Adrenal gland (tissue), 12 donors: ENCODE data around the gene CARD10. TPM values are rescaled to one million over a fixed set of nuclear protein-coding genes. Genes with fewer than 3 reads are reported as not detected.

Experiments
- DNase-seq, 7 donors: peaks; one replicate each; pipeline ENCODE4 v3.0.0-alpha.2; 2019 to 2020
- H3K27ac ChIP-seq, 5 donors: fragments of 200-600 bp; sonication (generic) in 4 of 5; 1 replicate in 3 of 5; 2 replicates in 2 of 5; pipeline versions ENCODE4 v1.5.1 to v1.8.0; 2016 to 2020; ENCODE audit warnings: mild to moderate bottlenecking in 1 of 5
- H3K27me3 ChIP-seq: fragments of 200-600 bp; 2 replicates; pipeline ENCODE4 v1.8.0; 2021
- H3K36me3 ChIP-seq, 2 donors: fragments of 200-600 bp; replicated peaks in 1 of 2; 1 replicate in 1 of 2; 2 replicates in 1 of 2; pipeline versions ENCODE4 v1.5.1 to v1.8.0; 2018 to 2022
- H3K4me1 ChIP-seq, 2 donors: fragments of 200-600 bp; replicated peaks in 1 of 2; 1 replicate in 1 of 2; 2 replicates in 1 of 2; pipeline versions ENCODE4 v1.5.1 to v1.8.0; 2018 to 2021
- H3K4me3 ChIP-seq, 4 donors: fragments of 200-600 bp; sonication (generic) in 3 of 4; one replicate each; pipeline ENCODE4 v1.5.1; 2016 to 2018
- H3K9me3 ChIP-seq, 3 donors: fragments of 200-600 bp; sonication (generic) in 1 of 3; replicated peaks in 1 of 3; 1 replicate in 2 of 3; 2 replicates in 1 of 3; pipeline versions ENCODE4 v1.5.1 to v1.8.0; 2016 to 2021
- POLR2A ChIP-seq, 2 donors: fragments of 450-650 bp; IDR thresholded peaks; one replicate each; pipeline ENCODE4 v1.6.1; 2017; ENCODE audit warnings: antibody characterized with exemption in 2 of 2, mild to moderate bottlenecking in 2 of 2, moderate library complexity in 1 of 2
- WGBS, 4 donors: extraction: QIAGEN DNeasy Blood & Tissue Kit in 2 of 4; methylation state at CpG; one replicate each; pipeline versions ENCODE4 v1.1.5 to v1.1.7; 2013 to 2017; 5-methylcytosine and 5-hydroxymethylcytosine counted together
- intact Hi-C, 2 donors: fragments of 100-400 bp; cut with DNase I; formaldehyde crosslinking; loops; one replicate each; pipeline versions ENCODE4 v1.14.1 to v1.15.0; 2022 to 2023
- polyA plus RNA-seq, 3 donors: library from polyadenylated mRNA; stranded (reverse); fragments of 200-250 nt in 2 of 3; fragments of 350-450 nt in 1 of 3; fragmentation: Illumina TruSeq in 1 of 3; extraction: RNeasy Lipid Tissue Mini Kit (QIAGEN cat#74804) in 1 of 3; gene quantifications; one replicate each; pipeline ENCODE4 v1.2.3, GENCODE V29; 2013 to 2014
- total RNA-seq, 9 donors: library from RNA; depleted of rRNA in 4 of 9; stranded (reverse); fragments of >200 nt in 4 of 9; fragments of 120-200 nt in 1 of 9; fragmentation: NEBNext Ultra II Directional in 1 of 9; extraction: Animal tissue kit (Norgen Biotek cat#: 25700) in 1 of 9; gene quantifications; one replicate each; pipeline versions ENCODE4 v1.1.0 to v1.2.4, GENCODE V29; 2013 to 2023
- TF ChIP-seq, protein P1 (sequence below), 6 experiments: fragments of 450-650 bp in 4 of 6; fragments of 200-600 bp in 2 of 6; sonication (generic) in 1 of 6; IDR thresholded peaks; 1 replicate in 5 of 6; 2 replicates in 1 of 6; pipeline versions ENCODE4 v1.5.1 to v1.8.0; 2016 to 2021; ENCODE audit warnings: antibody characterized with exemption in 6 of 6, mild to moderate bottlenecking in 2 of 6, moderate library complexity in 1 of 6
- donor health status: healthy with polysubstance abuse.
- donor health status: Bipolar disorder and iron deficiency.
- donor health status: DM: yes; HTN: yes; CAD: no.
- donor health status: DM: no; HTN: no; CAD: no.
- donor health status: DM: no; HTN: no; CAD: no.
- donor health status: DM: yes; HTN: yes; CAD: no.

Gene CARD10
- total and polyA plus RNA-seq, 12 donors: 3.3 to 34.2 (median 19.0) TPM

DNA sequence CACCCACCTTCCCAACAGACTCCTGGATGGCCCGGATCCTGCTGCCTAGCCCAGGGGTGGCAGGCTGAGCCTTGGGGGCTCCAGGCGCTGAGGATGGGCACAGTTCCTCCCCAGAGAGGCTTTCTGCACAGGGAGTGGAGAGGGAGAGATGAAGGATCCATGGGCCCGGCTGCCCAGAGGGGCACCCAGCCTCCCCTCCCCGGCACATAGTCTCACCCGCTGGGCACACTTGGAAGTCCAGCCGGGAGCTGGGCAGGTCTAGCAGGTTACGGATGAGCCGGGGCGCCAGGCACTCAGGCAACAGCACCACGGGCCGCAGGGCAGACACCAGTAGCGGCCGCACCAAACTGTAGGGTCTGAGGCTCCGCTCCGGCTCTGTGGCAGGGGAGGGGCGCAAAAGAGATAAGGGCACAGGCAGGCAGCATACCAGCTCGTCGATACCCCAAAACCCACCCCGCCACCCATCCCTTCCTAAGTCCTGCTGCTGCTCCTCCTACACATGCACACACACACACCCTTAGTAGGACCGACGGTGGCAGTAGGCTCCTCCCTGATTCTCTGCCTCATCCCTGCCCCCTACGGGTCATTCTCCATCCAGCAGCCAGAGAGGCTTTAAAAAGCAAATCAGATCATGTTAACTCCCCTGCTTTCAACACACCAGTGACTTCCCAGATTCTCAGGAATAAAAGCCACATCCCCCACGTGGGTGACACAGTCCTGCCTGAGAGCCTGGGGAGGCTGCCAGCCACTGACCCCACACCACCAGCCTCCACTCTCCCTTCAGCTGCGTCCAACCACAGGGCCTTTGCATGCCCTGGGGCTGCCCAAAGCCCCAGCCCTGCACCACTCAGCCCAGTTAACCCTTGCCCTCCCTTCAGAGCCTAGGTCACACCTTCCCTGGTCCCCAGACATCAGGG lies 26.5 kb downstream of the CARD10 start:
- Histone ChIP-seq H3K36me3 (no peaks in the 10 kb centered on the region), H3K27ac (no peak overlapping the region), H3K27me3 (no peaks in the 10 kb centered on the region), H3K9me3 (no peaks in the 10 kb centered on the region), H3K4me1 (no peaks in the 10 kb centered on the region), H3K4me3 (no peak overlapping the region)
- no peak for TF ChIP-seq POLR2A (IDR thresholded peaks at IDR 0.05)
- TF ChIP-seq, protein P1, sequence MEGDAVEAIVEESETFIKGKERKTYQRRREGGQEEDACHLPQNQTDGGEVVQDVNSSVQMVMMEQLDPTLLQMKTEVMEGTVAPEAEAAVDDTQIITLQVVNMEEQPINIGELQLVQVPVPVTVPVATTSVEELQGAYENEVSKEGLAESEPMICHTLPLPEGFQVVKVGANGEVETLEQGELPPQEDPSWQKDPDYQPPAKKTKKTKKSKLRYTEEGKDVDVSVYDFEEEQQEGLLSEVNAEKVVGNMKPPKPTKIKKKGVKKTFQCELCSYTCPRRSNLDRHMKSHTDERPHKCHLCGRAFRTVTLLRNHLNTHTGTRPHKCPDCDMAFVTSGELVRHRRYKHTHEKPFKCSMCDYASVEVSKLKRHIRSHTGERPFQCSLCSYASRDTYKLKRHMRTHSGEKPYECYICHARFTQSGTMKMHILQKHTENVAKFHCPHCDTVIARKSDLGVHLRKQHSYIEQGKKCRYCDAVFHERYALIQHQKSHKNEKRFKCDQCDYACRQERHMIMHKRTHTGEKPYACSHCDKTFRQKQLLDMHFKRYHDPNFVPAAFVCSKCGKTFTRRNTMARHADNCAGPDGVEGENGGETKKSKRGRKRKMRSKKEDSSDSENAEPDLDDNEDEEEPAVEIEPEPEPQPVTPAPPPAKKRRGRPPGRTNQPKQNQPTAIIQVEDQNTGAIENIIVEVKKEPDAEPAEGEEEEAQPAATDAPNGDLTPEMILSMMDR (IDR thresholded peaks at IDR 0.05): peak in 5 of 6 experiments; percentile 11 to 31 (median 21)
- WGBS, 4 donors: 47 to 82% (median 72%) methylated on average over 6 to 24 of the region's 24 CpGs
- intact Hi-C loops: no loop called here
- DNase-seq: peak in 2 of 7 donors; percentile 47 to 51

DNA sequence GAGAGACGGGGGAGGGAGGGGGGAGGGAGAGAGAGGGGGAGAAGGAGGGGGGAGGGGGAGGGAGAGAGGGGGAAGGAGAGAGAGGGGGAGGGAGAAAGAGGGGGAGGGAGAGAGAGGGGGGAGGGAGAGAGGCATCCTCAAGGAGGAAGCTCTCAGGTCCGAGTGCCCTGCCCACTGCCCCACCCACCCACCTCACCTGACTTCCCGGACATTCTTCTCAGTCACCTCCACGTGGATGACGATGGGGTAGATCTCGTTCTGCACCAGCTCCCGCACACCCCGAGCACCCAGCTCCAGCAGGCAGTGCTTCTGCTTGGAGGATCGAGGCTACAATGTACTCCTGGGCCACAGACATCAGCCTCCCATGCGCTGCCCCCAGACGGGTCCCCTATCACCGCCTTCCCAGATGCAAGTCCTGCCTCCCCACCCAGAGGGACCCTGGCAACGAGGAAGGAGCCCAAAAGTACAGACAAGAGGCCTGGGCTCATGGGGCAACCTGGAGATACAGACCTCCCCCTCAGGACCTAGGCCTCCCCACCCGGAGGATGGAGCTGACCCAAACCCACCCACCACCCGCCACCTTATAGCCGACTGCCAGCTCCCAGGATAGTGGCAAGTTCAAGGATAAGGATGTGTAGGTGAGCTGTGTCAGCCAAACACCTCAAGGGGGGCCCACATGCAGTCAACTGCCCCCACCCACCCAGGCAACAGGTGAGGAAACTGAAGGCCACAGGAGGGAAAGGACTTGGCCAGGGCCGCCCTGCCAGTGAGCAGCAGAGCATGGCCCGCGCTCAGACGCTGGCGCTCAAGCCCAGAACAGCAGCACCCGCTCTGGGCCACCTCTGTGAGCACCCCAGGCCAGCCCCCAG lies 27.4 kb downstream of the CARD10 start:
- WGBS, 4 donors: 79 to 90% (median 81%) methylated on average over 3 to 21 of the region's 22 CpGs
- Histone ChIP-seq H3K36me3 (no peaks in the 10 kb centered on the region), H3K4me1 (peaks cover 0 to under 1% of the 10 kb centered on the region in 2 donors), H3K27me3 (no peaks in the 10 kb centered on the region), H3K27ac (no peak overlapping the region), H3K4me3 (no peak overlapping the region), H3K9me3 (no peaks in the 10 kb centered on the region)
- no peak for DNase-seq
- intact Hi-C loops: no loop called here
- TF ChIP-seq, protein P1 (IDR thresholded peaks at IDR 0.05): no peak
- no peak for TF ChIP-seq POLR2A (IDR thresholded peaks at IDR 0.05)

DNA sequence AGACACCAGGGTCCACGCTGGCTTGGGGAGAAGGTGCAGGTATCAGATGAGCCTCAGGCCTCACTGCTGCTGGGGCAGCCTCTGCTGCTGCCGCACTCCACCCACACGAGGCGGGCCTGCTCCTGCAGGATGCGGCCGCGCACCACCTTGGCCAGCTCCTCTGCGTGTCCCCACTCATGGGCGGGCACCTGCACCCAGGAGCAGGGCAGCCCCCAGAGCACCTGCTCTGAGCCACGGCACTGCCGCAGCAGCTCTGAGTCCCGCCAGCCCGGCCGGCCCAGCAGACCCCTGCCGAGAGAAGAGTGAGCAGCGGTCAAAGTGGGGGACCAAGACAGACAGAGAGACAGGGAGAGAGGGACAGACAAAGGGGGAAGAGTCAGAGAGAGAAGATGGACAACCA lies 28.1 kb downstream of the CARD10 start:
- Histone ChIP-seq H3K36me3 (no peaks in the 10 kb centered on the region), H3K4me1 (peaks cover 5 to 7% of the 10 kb centered on the region in 2 donors), H3K27me3 (no peaks in the 10 kb centered on the region), H3K4me3 (no peak overlapping the region), H3K27ac (no peak overlapping the region), H3K9me3 (no peaks in the 10 kb centered on the region)
- DNase-seq: no peak
- WGBS, 4 donors: 90 to 94% (median 92%) methylated on average over 8 to 16 of the region's 16 CpGs
- intact Hi-C loops: no loop called here
- TF ChIP-seq POLR2A (IDR thresholded peaks at IDR 0.05): no peak
- TF ChIP-seq, protein P1 (IDR thresholded peaks at IDR 0.05): no peak

DNA sequence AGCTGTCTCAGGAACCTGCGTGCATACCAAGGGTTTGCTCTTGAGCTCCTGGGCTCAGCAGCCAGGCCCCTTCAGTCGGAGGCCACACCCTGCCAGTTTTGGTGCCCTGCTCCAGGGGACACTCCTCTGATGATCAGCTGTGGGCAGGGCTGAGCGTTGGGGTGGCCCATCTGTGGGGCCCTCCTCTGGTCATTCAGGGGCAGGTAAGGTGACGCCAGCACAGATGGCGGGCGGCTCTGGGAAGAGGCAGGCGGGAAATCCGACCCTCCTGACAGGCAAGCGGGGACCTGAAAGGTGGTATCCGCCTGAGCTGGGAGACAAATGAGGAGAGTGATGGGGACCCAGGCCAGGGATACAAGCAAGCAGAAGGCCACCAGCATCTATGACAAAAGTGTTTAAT lies 29.2 kb downstream of the CARD10 start:
- DNase-seq: no peak
- H3K9me3 ChIP-seq: no peaks in the 10 kb centered on the region
- no peak overlapping the region for H3K27ac ChIP-seq
- no peaks in the 10 kb centered on the region for H3K27me3 ChIP-seq
- H3K4me3 ChIP-seq: no peak overlapping the region
- no peaks in the 10 kb centered on the region for H3K36me3 ChIP-seq
- TF ChIP-seq, protein P1 (IDR thresholded peaks at IDR 0.05): no peak
- TF ChIP-seq POLR2A (IDR thresholded peaks at IDR 0.05): no peak
- peaks cover 8% of the 10 kb centered on the region in 2 donors for H3K4me1 ChIP-seq
- whole genome bisulfite sequencing, 4 donors: 94 to 97% (median 95%) methylated on average over 6 to 10 of the region's 10 CpGs
- intact Hi-C loops: no loop called here
